ENCODE results near the gene LDLRAD4.

DNA sequence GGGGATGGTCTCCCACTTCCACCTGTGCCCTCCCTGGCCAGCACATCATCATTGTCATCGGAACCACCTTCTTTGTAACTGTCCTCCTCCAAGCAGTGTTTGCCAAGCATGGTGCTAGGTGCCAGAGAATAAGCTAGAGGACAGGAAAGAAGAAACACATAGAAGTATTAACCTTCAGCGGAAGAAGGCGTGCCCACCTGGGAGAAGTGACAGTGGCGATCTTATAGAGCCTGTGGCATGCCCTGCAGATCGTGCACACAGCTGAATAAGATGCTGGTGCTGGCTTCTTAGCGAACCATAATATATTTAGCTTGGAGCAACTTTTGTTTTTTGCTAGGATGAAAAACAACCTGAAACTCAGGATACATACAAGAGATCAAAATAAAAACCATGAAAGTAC is 359.8 kb downstream of the LDLRAD4 start:
- TF ChIP-seq EZH2phosphoT487 (IDR thresholded peaks at IDR 0.05; ENCODE audit: borderline replicate concordance, low read length) (no peak), EZH2 (IDR thresholded peaks at IDR 0.05; ENCODE audit: low read length, unreplicated experiment) (no peak)
- TF ChIP-seq, protein P1, sequence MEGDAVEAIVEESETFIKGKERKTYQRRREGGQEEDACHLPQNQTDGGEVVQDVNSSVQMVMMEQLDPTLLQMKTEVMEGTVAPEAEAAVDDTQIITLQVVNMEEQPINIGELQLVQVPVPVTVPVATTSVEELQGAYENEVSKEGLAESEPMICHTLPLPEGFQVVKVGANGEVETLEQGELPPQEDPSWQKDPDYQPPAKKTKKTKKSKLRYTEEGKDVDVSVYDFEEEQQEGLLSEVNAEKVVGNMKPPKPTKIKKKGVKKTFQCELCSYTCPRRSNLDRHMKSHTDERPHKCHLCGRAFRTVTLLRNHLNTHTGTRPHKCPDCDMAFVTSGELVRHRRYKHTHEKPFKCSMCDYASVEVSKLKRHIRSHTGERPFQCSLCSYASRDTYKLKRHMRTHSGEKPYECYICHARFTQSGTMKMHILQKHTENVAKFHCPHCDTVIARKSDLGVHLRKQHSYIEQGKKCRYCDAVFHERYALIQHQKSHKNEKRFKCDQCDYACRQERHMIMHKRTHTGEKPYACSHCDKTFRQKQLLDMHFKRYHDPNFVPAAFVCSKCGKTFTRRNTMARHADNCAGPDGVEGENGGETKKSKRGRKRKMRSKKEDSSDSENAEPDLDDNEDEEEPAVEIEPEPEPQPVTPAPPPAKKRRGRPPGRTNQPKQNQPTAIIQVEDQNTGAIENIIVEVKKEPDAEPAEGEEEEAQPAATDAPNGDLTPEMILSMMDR (conservative IDR thresholded peaks at IDR 0.05; ENCODE audit: low read depth, low read length): no peak
